ENCODE results near the gene AGRN.
A peak's percentile ranks its signal among the peaks of the same experiment; 100 is the strongest.
"Not testable (repeated sequence)": the region's sequence is repeated elsewhere in the genome, so short reads cannot be mapped to it uniquely, and the experiment has no call there.

The AGRN gene

DNA sequence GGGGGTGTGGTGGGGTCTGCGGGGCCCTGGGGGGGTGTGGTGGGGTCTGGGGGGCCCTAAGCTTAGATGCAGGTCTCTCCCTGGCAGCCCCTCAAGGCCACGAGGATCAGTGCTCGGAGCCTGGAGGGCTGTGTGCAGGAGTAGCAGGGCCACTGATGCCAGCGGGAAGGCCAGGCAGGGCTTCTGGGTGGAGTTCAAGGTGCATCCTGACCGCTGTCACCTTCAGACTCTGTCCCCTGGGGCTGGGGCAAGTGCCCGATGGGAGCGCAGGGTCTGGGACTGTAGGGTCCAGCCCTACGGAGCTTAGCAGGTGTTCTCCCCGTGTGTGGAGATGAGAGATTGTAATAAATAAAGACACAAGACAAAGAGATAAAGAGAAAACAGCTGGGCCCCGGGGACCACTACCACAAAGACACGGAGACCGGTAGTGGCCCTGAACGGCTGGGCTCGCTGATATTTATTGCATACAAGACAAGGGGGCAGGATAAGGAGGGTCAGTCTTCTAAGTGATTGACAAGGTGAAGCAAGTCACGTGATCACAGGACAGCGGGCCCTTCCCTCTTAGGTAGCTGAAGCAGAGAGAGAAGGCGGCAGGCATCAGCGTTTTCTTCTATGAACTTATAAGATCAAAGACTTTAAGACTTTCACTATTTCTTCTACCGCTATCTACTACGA is 45.5 kb downstream of the AGRN start:
- no peak for DNase-seq (ENCODE audit: low read depth in 2 of 2)

DNA sequence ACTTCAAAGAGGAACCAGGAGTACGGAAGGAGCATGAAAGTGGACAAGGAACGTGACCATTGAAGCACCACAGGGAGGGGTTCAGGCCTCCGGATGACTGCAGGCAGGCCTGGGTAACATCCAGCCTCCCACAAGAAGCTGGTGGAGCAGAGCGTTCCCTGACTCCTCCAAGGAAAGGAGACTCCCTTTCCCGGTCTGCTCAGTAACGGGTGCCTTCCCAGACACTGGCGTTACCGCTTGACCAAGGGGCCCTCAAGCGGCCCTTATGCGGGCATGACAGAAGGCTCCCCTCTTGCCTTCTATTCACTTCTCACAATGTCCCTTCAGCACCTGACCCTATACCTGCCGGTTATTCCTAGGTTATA is 46.0 kb downstream of the AGRN start:
- DNase-seq (ENCODE audit: low read depth in 2 of 2), result not testable (repeated sequence)

DNA sequence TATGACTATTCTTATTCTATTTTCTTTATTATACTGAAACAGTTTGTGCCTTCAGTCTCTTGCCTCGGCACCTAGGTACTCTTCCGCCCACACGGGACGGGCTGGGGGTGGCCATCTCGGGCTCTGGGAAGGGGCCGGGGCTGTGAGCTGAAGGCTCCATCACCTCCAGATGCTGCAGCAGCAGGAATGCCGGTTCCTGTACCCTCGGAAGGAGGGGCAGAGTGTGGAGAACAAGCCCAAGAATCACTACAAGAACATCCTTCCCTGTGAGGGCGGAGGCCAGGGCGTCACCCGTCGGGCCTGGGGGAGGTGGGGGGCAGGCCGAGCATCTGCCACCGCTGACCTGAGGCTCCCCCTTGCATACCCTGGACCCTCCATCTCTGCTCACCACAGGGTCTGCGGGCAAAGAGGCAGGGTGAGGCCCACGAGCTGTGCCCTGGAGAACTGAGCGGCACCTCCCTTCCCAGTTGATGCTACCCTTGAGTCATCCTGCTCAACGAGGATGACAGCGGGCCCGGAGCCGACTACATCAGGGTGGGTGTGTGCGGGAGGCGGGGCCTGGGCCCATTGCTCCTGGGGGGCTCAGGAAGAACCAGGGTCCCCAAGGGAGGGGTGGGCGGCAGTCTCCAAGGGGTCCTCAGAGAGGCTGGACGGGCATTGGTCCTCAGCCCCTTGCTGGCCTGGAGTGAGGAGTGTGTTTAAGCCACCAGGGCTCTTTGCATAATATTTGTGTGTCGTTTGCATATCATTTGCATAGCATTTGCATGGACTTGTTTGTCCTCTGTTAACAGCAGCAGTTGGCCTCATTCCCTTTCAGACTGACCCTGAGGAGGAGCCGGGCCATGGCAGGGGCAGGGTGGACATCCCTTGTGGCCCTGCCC is 46.7 kb downstream of the AGRN start:
- DNase-seq (ENCODE audit: low read depth in 2 of 2), result no peak

DNA sequence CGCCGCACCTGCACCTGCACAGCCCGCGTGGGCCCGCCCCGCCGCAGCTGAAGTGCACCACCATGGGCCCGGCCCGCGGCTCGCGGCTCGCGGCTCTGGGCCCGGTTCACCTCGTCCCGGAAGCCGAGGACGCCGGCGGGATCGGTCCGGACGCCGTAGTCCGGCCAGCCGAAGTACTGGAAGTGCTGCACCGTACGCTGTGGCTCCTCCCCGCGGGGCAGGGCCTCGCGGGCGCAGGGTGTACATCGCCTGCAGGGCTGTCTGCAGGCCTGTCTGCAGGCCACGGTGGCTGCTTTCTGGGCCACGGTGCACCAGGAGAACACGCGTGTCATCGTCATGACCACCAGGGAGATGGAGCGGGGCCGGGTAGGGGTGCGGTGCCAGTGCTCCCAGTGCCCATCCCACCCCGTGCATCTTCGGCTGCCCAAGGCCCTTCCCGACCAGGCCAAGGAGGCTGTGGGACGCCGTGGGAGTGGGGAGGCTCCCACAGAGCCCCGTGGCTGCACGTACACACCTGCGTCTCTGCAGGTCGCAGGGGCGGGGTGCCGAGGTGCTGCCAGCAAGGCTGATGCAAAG is 47.5 kb downstream of the AGRN start:
- DNase-seq (ENCODE audit: low read depth in 2 of 2), result no peak

DNA sequence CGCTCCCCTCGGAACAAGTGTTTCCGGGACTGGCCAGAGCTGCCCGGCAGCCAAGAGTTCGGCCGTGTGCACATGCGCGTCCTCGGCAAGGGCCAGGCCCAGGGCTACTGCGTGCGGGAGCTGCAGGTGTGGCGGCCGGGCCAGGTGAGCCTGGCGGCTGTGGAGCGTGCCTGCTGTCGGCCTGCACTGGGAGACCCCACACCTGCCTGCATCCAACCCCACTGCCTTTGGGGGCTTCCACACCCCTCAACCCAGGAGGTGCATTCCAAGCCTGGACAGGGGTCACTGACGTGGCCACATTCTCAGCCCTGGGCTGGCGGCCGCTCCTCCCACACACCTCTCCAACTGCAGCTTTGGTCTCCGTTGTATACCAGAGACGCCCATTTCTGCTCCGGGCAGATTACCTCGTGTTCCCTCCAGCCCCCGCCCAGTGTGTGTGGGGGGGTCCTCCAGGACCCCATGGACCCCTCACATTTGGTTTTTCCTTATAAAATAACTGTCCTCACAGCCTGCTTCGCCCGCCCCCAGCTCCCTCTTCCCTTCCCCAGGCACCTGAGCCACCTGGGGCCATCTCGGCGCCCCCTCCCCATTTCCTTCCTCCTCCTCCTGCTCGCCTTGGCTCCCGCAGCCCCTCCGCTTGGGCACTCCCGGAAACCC is 48.1 kb downstream of the AGRN start:
- DNase-seq (ENCODE audit: low read depth in 2 of 2), result no peak

DNA sequence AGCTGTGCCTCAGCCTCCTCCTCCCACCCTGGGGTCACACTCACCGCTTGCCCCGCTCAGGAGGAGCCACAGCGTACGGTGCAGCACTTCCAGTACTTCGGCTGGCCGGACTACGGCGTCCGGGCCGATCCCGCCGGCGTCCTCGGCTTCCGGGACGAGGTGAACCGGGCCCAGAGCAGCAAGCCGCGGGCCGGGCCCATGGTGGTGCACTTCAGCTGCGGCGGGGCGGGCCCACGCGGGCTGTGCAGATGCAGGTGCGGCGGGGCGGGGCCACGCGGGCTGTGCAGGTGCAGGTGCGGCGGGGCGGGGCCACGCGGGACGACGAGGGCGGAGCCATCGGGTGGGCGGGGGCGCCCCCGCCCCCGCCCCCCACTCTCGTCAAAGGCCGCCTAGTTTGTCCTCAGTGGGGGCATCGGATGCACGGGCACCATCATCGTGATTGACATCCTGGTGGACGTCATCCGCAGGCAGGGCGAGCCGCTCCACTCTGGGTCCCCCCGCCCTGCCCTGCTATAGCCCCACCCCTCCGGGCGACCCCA is 48.7 kb downstream of the AGRN start:
- no peak for DNase-seq (ENCODE audit: low read depth in 2 of 2)

DNA sequence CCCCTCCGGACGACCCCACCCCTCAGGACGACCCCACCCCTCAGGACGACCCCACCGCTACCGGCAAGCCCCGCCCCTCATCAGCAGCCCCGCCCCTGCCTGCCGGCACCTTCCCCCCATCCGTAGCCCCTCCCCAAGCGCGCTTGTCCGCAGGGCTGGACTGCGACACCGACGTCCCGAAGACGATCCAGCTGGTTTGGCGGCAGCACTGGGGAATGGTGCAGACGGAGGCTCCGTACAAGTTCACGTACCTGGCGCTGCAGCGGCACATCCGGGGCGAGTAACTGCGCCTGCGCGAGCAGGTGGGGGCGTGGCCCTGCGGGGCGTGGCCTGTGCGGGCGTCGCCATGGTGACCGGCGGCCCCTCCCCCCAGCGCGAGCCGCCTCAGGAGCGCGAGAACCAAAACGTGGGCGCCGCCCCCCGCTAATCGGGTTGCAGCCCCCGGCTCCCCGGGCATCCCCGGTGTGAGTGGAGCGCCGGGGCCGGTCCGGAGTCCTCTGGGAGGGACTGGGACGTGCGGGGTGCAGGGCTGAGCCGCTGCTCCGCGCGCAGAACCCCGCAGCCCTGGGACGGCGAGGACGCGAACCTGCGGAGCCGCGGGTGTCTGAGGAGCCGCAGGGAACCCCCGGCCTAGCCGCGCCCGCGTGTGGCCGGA is 49.3 kb downstream of the AGRN start:
- peak; percentile 83 to 91 for DNase-seq (ENCODE audit: low read depth in 2 of 2)

DNA sequence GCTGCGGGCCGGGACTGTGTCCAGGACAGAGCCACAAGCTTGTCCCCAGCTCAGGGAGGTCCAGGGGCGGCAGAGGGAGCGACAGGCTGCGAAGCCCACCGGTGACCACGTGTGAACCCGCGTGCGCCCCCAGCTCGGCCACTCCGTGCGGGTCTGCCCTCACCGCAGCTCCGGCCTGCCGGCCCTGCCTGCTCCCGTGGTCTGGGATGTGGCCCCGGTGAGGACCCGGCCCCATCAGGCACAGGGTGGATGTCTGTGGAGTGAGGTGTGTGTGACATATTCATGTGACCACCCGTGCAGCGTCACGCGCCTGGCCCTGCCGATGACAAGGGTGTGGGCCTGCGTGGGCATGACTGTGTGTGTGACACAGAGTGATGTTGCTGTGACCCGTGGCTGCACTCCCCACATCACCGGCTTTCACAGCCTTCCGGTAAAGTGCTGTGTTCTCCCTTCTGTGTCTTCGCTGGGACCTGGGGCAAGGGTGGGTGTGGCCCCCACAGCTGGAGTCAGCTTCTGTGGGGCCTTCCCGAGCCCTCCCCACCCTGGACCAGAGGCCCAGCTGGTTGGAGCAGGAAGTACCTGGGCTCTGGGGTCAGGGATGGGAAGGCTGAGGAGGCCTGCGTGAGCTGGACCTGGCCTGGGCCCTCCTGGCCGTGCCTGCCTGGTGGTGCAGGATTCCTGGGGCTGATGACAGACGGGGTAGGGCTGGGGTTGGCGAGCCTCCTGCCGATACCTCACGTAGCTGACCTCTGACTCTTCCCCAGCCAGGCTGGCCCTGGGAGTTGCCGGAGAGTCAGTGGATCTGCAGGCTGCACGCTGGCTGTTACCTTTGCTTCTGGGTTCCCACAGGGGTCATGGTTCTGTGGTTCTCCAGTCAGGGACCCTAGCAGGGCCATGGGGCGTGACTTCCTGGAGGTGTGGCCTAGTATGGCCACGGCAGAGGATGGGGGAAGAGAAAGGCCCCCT is 50.1 kb downstream of the AGRN start:
- no peak for DNase-seq (ENCODE audit: low read depth in 2 of 2)

DNA sequence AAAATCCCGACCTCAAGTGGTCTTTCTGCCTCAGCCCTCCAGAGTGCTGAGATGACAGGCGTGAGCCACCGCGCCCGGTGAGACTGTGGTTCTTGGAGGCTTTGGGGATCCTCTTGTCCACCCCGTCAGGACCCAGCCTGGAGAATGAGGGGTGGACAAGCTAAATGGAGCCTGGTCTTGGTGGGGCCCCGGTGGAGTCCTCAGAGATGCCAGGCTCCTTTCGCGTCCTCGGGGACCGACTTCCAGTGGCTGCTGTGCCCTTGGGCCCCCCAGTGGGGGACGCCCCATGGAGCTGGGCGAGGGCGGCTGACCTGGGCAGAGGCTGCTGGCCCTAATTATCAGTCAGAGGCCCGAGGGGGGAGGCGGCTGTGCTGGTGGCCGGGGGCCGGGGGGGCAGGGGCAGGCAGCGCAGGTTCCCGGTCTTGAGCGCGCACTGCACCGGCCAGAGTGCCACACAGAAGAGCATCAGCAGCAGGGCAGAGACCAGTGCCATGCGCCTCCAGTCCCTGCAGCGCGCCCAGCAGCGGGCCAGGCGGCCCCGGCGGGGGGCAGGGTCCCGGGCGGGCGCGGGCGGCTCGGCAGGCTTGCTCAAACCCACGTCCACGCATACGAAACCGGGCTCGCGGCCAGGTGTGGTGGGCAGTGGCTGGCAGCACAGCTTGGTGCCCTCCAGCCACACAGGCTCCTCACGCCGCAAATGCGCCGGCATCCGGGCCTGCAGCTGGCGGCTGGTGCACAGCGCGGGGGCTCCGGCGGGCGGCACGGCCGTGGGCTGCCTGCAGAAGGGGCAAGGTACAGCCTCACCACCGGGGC is 51.8 kb downstream of the AGRN start:
- DNase-seq (ENCODE audit: low read depth in 2 of 2), result no peak

DNA sequence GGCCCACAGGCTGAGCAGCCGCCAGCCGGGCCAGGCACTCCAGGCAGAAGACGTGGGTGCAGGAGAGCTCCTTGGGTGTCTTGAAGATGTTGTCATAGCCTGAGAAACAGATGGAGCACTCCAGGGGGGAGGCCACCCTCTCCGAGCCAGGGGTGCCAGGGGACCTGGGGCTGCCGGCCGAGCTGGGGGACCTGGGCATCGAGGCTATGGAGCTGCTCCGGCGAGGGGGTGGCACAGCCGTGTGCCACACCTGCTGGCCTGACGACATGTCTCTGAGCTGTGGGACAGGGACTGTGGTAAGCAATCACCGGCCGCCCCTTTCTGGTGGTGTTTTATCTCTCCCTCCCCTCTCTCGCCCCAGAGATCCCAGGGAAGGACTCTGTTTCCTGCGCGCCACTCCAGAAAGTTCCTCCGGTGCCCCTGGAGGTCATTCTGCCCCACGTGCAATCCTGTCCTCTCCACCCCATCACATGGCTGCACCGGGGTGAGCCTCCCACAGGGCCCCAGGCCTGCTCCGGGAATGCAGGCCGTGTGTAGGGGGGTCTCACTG is 52.5 kb downstream of the AGRN start:
- DNase-seq (ENCODE audit: low read depth in 2 of 2), result no peak

DNA sequence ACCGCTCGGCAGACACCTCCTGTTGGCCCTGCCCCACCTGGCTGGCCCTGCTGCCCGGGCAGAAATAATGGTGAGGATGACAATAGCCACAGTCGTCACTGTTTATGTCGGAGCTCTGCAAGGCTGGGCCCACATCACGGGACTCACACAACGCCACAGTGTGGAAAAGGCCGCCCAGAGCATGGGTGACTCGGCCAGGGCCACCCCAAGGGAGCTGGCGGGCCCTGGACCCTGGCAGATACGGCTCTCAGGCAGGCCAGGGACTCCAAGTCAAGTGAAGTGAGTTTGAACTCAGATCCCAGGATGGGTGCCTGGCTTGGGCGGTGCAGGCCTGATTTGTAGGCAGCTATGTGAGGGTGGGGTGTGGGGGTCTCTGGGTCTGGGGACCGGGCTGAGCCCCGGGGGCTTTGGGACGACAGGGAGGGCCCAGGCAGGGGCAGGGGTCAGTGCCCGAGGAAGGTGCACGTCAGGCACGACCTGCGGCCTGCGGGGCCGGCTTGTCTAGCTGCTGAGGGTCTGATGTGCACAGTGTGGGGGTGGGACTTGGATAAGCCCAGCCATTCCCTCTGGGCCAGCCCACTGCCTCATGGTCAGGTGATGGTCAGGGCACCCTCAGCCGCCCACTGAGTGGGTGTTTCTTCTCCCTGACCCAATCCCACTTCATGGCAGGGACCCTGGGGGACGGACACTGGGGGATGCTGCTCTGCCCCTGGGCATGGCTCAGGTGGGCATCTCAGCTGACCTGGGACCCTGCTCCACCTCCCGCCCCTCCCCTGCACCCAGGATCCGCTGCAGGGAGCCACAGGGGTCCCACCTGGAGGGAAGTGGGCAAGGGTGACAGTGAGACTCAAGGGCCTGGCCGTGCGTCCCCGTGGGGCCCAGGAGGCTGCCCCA is 53.2 kb downstream of the AGRN start:
- no peak for DNase-seq (ENCODE audit: low read depth in 2 of 2)

DNA sequence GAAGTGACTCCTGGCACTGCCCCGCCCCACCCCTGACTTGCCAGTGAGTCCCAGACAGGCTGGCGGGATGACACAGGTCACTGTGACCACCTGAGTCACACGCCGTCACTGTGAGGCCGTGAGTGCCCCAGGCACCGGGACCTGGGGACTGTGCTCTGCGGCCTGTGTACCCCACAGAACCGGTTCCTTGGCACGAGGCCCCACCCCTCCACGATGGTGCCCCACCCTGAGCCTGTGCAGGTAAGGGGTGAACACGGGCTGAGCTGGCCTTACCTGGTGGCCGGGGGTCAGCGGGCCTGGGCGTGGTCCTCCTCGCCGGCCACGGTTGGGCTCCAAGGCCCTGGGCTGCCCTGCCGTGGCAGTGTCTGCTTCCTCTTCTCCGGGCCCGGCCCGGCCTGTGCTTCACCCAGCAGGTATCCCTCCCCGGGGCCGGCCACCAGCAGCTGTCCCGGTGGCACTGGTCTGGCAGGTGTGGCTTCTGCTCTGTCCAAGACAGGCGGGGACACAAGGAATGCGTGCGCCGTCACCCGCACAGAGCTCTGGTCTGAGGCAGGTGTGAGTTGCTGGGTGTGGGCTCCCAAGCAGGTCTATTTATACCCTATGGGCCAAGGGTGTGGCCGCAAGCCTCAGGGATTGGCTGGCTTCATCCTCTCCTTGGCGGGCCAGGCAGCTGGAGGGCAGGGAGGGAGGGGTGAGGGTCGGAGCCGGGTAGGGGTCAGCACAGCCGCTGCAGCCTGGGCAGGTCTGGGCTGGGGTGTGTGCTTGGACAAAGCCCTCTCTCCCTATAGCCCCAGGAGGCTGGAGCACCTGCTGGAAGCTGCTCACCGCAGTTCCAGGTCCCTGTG is 54.0 kb downstream of the AGRN start, which contains the start of gene RNF223:
TSS of gene RNF223 (minus strand) at position 564 of the 845 bp plus-strand sequence. CDS start 1,740 bp downstream, outside the sequence.
- no peak for DNase-seq (ENCODE audit: low read depth in 2 of 2)

DNA sequence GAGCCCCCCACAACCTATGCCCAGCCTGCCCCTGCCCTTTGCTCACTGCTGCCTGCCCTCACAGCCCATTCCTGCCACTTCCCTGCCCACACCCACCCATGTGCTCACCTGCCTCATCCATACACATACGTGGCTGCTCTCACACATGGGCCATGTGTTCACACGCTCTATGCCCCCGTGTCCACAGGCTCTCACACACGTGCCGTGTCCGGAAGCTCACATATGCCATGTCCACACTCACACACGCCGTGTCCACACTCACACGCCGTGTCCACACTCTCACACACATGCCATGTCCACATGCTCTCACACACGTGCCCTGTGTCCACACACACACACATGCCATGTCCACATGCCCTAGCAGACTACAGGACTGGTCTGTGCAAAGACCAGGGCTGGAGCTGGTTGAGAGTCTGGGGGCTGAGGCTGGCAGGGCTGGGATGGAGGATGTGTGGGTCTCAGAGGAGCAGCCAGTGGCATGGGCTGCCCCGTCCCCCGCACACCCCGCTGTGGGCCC is 54.8 kb downstream of the AGRN start:
- no peak for DNase-seq (ENCODE audit: low read depth in 2 of 2)

DNA sequence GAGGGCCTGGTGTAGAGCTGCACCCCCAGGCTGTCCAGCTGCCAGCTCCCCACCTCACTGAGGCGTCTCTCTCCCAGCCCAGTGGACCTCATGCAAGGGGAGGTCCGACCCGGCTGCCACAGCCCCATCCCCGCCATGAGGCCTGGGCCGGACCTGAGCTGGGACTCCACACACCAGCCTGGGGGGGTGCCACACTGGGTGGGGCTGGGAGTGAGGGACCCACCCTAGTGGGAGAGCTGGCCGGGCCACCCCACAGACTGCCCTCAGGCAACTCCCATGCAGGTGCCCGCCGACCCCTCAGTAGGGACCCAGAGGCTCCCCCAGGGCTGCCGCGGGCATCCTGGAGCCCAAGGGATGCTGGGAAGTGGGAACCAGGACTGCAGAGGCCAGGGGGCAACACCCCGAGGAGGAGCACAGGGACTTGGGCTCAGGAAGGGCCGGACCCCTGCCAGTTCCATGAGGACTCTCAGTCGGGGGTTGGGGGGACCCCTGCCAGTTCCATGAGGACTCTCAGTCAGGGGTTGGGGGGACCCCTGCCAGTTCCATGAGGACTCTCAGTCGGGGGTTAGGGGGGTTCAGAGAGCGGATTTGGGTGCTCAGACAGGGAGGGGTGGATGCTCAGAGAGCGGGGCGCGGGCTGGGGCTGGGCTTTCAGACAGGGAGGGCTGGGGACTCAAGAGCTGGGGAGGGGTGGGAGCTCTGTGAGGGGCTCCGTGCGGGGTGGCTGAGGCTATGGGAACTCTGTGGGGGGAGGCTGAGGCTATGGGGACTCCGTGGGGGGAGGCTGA is 55.4 kb downstream of the AGRN start:
- no peak for DNase-seq (ENCODE audit: low read depth in 2 of 2)

DNA sequence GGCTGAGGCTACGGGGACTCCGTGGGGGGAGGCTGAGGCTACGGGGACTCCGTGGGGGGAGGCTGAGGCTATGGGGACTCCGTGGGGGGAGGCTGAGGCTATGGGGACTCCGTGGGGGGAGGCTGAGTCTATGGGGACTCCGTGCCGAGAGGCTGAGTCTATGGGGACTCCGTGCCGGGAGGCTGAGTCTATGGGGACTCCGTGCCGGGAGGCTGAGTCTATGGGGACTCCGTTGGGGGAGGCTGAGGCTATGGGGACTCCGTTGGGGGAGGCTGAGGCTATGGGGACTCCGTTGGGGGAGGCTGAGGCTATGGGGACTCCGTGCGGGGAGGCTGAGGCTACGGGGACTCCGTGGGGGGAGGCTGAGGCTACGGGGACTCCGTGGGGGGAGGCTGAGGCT is 57.5 kb downstream of the AGRN start:
- DNase-seq (ENCODE audit: low read depth in 2 of 2), result not testable (repeated sequence)
